A673 (cell line): ENCODE data around the gene GPR78. TPM values are rescaled to one million over a fixed set of nuclear protein-coding genes. Genes with fewer than 3 reads are reported as not detected.

Experiments used
- BruUV-seq: library from RNA; stranded (reverse); fragments of 400-500 nt; replicated peaks from 2 replicates; lab custom pipeline; 2021; lab: Mats Ljungman, UMichigan
- CTCF ChIA-PET: fragments of 300-600 bp; sonication (Branson Sonifier 250); formaldehyde crosslinking; loops from one replicate; lab custom pipeline; 2022; ENCODE audit warnings: antibody characterized with exemption; lab: Charles Lee
- POLR2A ChIA-PET: fragments of 300-600 bp; sonication (Branson Sonifier 250); formaldehyde crosslinking; loops from one replicate; lab custom pipeline; 2022; ENCODE audit warnings: antibody characterized with exemption; ENCODE audit not compliant: low non-redundant PET; lab: Charles Lee
- DNase-seq: peaks from one replicate; pipeline ENCODE4 v3.0.0-alpha.2; 2015; ENCODE audit warnings: low spot score
- H3K27ac ChIP-seq: fragments of 200-600 bp; sonication (generic); 2 replicates; pipeline ENCODE4 v1.5.1; 2016; ENCODE audit warnings: mixed run types, low read depth, mild to moderate bottlenecking, mixed read lengths, antibody characterized with exemption, low read length; ENCODE audit not compliant: poor library complexity, severe bottlenecking
- H3K27me3 ChIP-seq: fragments of 200-600 bp; sonication (generic); replicated peaks from 2 replicates; pipeline ENCODE4 v1.6.1; 2017; ENCODE audit warnings: mixed run types, low read depth, mild to moderate bottlenecking, mixed read lengths, antibody characterized with exemption, low read length; ENCODE audit not compliant: insufficient read depth, poor library complexity
- H3K36me3 ChIP-seq: fragments of 200-600 bp; sonication (generic); 2 replicates; pipeline ENCODE4 v1.6.1; 2016; ENCODE audit warnings: mixed run types, mild to moderate bottlenecking, mixed read lengths, antibody characterized with exemption, low read length; ENCODE audit not compliant: insufficient read depth, poor library complexity, severe bottlenecking
- H3K4me1 ChIP-seq: fragments of 200-600 bp; sonication (generic); 2 replicates; pipeline ENCODE4 v1.6.1; 2017; ENCODE audit warnings: mixed run types, mild to moderate bottlenecking, mixed read lengths, antibody characterized with exemption, low read length; ENCODE audit not compliant: insufficient read depth, poor library complexity, severe bottlenecking
- H3K4me3 ChIP-seq: fragments of 200-600 bp; sonication (generic); 2 replicates; pipeline ENCODE4 v1.5.1; 2016; ENCODE audit warnings: low read depth, mixed run types, mild to moderate bottlenecking, mixed read lengths, low read length; ENCODE audit not compliant: poor library complexity, severe bottlenecking
- H3K9me3 ChIP-seq: fragments of 200-600 bp; sonication (generic); 2 replicates; pipeline ENCODE4 v1.6.1; 2016; ENCODE audit warnings: mixed run types, low read depth, mild to moderate bottlenecking, mixed read lengths, antibody characterized with exemption, low read length; ENCODE audit not compliant: poor library complexity, severe bottlenecking
- EZH2 ChIP-seq: fragments of 200-600 bp; sonication (generic); IDR thresholded peaks from 2 replicates; pipeline ENCODE4 v1.6.1; 2017; ENCODE audit warnings: borderline replicate concordance, low read depth, mild to moderate bottlenecking, mixed read lengths, antibody characterized with exemption, low read length; ENCODE audit not compliant: poor library complexity, severe bottlenecking
- intact Hi-C: fragments of 100-400 bp; cut with micrococcal nuclease; formaldehyde crosslinking; loops from one replicate; pipeline ENCODE4 v1.10.0; 2022; ENCODE audit not compliant: unreplicated experiment
- total RNA-seq: library from RNA; stranded (reverse); gene quantifications from 2 replicates; pipeline ENCODE4 v1.2.3, GENCODE V29; 2021
- TF ChIP-seq, protein P1 (sequence below): fragments of 300-800, 200-600 bp; sonication (generic); conservative IDR thresholded peaks from 2 replicates; pipeline ENCODE4 v1.5.1; 2017; ENCODE audit warnings: low read depth, mild to moderate bottlenecking, antibody characterized with exemption, low read length, moderate library complexity, mixed read lengths

Gene GPR78
- total RNA-seq, 1 experiment from 2014 or later: not detected

DNA sequence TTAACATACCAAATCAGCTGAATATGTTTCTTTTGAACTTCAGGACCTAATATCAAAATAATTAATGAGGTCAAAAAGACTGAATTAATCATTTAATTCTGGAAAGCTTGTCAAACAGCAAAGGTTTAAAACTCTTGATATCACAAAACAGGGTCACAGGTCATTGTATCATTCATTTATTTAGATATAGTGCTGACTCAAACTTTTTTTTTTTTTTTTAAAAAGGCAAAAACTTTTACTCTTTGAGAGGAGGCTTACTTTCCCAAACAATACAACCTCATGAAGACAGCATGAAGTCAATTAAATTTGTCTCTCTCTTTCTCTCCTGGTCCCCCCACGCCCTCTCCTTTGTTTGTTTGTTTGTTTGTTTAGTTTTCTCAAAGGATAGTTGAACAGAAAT is 15.6 kb upstream of the GPR78 start:
- H3K27ac ChIP-seq: no peak overlapping the region
- TF ChIP-seq, protein P1, sequence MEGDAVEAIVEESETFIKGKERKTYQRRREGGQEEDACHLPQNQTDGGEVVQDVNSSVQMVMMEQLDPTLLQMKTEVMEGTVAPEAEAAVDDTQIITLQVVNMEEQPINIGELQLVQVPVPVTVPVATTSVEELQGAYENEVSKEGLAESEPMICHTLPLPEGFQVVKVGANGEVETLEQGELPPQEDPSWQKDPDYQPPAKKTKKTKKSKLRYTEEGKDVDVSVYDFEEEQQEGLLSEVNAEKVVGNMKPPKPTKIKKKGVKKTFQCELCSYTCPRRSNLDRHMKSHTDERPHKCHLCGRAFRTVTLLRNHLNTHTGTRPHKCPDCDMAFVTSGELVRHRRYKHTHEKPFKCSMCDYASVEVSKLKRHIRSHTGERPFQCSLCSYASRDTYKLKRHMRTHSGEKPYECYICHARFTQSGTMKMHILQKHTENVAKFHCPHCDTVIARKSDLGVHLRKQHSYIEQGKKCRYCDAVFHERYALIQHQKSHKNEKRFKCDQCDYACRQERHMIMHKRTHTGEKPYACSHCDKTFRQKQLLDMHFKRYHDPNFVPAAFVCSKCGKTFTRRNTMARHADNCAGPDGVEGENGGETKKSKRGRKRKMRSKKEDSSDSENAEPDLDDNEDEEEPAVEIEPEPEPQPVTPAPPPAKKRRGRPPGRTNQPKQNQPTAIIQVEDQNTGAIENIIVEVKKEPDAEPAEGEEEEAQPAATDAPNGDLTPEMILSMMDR: no peak
- TF ChIP-seq EZH2: no peak
- no peak overlapping the region for H3K4me3 ChIP-seq
- CTCF ChIA-PET: no interaction called here
- no TSS peak for BruUV-seq
- H3K36me3 ChIP-seq: no peaks in the 10 kb centered on the region
- no peaks in the 10 kb centered on the region for H3K27me3 ChIP-seq
- POLR2A ChIA-PET: no interaction called here
- no peak for DNase-seq
- intact Hi-C loops: no loop called here
- H3K4me1 ChIP-seq: no peaks in the 10 kb centered on the region
- H3K9me3 ChIP-seq: no peaks in the 10 kb centered on the region

DNA sequence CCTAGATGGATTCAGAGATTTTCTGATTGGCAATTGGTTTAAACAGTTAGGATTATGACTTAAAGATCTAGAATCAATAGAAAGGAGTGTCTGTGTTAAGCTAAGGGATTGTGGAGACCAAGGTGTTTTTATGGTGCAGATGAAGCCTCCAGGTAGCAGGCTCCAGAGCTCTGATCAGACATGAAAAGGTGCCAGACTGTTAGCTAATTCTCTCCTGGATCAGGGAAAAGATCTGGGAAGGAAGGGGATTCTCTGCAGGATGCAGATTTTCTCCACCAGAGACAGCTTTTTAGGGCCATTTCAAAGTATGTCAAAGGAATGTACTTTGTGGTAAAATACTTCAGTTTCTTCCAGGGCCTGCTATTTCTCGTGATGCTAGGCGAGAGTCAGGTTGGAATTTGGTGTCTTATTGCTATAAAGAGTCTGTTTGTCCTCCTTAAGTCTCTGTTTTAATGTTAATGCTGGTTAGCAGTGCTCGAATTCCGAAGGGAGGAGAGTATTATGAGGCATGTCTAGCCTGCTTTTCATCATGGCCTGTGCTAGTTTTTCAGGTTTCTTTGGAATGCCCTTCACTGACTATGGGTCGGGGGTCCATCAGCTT is 12.0 kb upstream of the GPR78 start:
- DNase-seq: no peak
- CTCF ChIA-PET: no interaction called here
- intact Hi-C loops: no loop called here

DNA sequence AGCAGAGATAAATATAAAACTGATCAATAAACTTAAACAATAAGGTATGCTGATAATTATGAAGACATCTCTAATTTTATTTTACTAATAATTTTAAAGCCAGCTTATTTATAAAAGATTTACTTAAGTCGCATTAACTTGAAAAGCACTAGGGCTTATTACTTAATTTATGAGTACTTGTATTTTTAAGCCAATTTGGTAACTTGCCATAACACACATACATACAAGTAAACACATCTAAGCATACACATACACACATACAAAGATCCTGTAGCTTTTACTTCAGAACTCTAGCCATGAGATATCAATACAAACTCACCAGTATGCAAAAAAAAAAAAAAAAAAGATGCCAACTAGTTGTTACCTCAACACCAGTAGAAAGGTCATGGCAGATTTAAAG is 10.0 kb upstream of the GPR78 start:
- Histone ChIP-seq H3K36me3 (no peaks in the 10 kb centered on the region), H3K27me3 (peaks cover 3% of the 10 kb centered on the region), H3K4me3 (no peak overlapping the region), H3K4me1 (no peaks in the 10 kb centered on the region), H3K27ac (no peak overlapping the region), H3K9me3 (no peaks in the 10 kb centered on the region)
- no TSS peak for BruUV-seq
- no peak for TF ChIP-seq EZH2
- TF ChIP-seq, protein P1: no peak
- intact Hi-C loops: no loop called here
- ChIA-PET POLR2A (no interaction called here), CTCF (no interaction called here)
- DNase-seq: no peak

More for the DNA sequence above, 12.0 kb upstream of the GPR78 start:
- Histone ChIP-seq H3K9me3 (no peaks in the 10 kb centered on the region), H3K4me3 (no peak overlapping the region), H3K36me3 (no peaks in the 10 kb centered on the region), H3K4me1 (no peaks in the 10 kb centered on the region), H3K27ac (no peak overlapping the region), H3K27me3 (peaks cover 3% of the 10 kb centered on the region)
- BruUV-seq: no TSS peak
- POLR2A ChIA-PET: no interaction called here
- TF ChIP-seq, protein P1: no peak
- TF ChIP-seq EZH2: no peak
